ENCODE data around the gene FBXO17. TPM values are rescaled to one million over a fixed set of nuclear protein-coding genes. Genes with fewer than 3 reads are reported as not detected.

FBXO17 gene
- total RNA-seq: 10 to 100 TPM; 18.8 to 25.2 TPM

DNA sequence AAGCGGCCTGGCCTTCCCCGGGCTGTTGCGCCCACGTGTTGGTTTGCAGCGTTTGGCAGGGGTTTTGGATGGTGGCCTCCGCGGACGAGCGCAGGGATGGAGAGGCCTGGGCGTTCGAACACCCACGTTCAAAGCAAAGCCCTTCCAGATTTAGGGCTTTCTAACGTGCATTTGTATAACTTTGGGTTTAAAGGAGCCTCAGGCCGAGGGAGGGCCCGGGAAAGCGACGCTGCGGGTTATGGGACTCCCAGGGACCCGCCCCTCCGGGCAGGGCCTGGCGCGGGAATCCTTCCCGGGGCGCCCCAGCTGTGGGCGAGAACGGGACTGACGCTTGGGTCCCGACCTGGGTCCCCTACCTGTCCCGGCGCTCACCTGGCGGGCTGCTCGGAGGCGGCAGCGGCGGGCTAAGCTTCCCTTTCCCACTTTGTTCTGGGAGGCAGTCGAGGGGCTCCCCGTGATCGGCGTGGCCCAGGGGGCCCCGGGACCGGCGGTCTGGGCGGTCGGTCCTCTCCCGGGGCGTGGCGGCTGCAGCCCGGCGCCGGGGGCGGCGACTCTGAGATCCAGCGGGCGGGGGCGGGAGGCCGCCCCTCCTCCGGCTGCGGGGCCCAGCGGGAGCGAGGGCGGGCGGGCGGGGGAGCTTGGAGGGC lies at the start of gene FBXO17:
Gene FBXO17, minus strand, starts transcription at position 529 of the 647 bp plus-strand sequence. CDS start 25,423 bp downstream, outside the sequence.
- intact Hi-C loops (cut with DNase I): no loop called here
- no peaks in the 10 kb centered on the region for H3K36me3 ChIP-seq (replicated peaks in 1 of 2; ENCODE audit: insufficient read depth in 1 of 2, low read depth in 2 of 2)
- 0 to 1% methylated on average over 1 to 42 of the region's 63 CpGs for whole genome bisulfite sequencing, 2 donors
- DNase-seq (peak; percentile 48 to 69 (median 48)), ATAC-seq (peak; percentile 69)
- H3K4me3 ChIP-seq: peak within 1 kb of the TSS in 1 of 2 donors; percentile 57
- no peaks in the 10 kb centered on the region for H3K27me3 ChIP-seq
- no peaks in the 10 kb centered on the region for H3K9me3 ChIP-seq
- peak within 1 kb of the TSS; percentile 72 to 90 (median 84) for H3K27ac ChIP-seq
- H3K4me1 ChIP-seq: peaks cover 40% of the 10 kb centered on the region
- peak in 2 of 3 donors; percentile 34 to 37 for TF ChIP-seq POLR2A (IDR thresholded peaks at IDR 0.05)
- TF ChIP-seq, protein P1, sequence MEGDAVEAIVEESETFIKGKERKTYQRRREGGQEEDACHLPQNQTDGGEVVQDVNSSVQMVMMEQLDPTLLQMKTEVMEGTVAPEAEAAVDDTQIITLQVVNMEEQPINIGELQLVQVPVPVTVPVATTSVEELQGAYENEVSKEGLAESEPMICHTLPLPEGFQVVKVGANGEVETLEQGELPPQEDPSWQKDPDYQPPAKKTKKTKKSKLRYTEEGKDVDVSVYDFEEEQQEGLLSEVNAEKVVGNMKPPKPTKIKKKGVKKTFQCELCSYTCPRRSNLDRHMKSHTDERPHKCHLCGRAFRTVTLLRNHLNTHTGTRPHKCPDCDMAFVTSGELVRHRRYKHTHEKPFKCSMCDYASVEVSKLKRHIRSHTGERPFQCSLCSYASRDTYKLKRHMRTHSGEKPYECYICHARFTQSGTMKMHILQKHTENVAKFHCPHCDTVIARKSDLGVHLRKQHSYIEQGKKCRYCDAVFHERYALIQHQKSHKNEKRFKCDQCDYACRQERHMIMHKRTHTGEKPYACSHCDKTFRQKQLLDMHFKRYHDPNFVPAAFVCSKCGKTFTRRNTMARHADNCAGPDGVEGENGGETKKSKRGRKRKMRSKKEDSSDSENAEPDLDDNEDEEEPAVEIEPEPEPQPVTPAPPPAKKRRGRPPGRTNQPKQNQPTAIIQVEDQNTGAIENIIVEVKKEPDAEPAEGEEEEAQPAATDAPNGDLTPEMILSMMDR (IDR thresholded peaks at IDR 0.05): no peak

GRCh38 chr19:39024875-39025641 lies 49.5 kb upstream of the FBXO17 start:
- TF ChIP-seq, protein P1 (IDR thresholded peaks at IDR 0.05): no peak
- TF ChIP-seq POLR2A (IDR thresholded peaks at IDR 0.05): no peak
- no peaks in the 10 kb centered on the region for H3K27me3 ChIP-seq
- H3K4me3 ChIP-seq: no peak overlapping the region
- no peaks in the 10 kb centered on the region for H3K36me3 ChIP-seq (replicated peaks in 1 of 2; ENCODE audit: insufficient read depth in 1 of 2, low read depth in 2 of 2)
- intact Hi-C loops (cut with DNase I): no loop called here
- WGBS, 2 donors: 93 to 94% methylated on average over 12 to 14 of the region's 14 CpGs
- DNase-seq (no peak), ATAC-seq (no peak)
- H3K4me1 ChIP-seq: peaks cover under 1% of the 10 kb centered on the region
- H3K27ac ChIP-seq: no peak overlapping the region
- no peaks in the 10 kb centered on the region for H3K9me3 ChIP-seq

GRCh38 chr19:39021063-39021462 lies 45.5 kb upstream of the FBXO17 start:
- H3K36me3 ChIP-seq (replicated peaks in 1 of 2; ENCODE audit: insufficient read depth in 1 of 2, low read depth in 2 of 2): no peaks in the 10 kb centered on the region
- DNase-seq: no peak
- TF ChIP-seq POLR2A (IDR thresholded peaks at IDR 0.05): no peak
- TF ChIP-seq, protein P1 (IDR thresholded peaks at IDR 0.05): no peak
- no peaks in the 10 kb centered on the region for H3K27me3 ChIP-seq
- H3K4me1 ChIP-seq: no peaks in the 10 kb centered on the region
- no peaks in the 10 kb centered on the region for H3K9me3 ChIP-seq
- no peak overlapping the region for H3K27ac ChIP-seq
- no peak for ATAC-seq
- WGBS, 2 donors: 89 to 91% methylated on average over 4 of the region's 4 CpGs
- intact Hi-C loops (cut with DNase I): no loop called here
- H3K4me3 ChIP-seq: no peak overlapping the region

- Histone ChIP-seq H3K4me3 (no peak overlapping the region), H3K27me3 (no peaks in the 10 kb centered on the region), H3K4me1 (no peaks in the 10 kb centered on the region), H3K9me3 (no peaks in the 10 kb centered on the region), H3K27ac (no peak overlapping the region), H3K36me3 (replicated peaks in 1 of 2; ENCODE audit: insufficient read depth in 1 of 2, low read depth in 2 of 2) (no peaks in the 10 kb centered on the region)
- 92 to 93% methylated on average over 4 of the region's 4 CpGs for WGBS, 2 donors
- intact Hi-C loops (cut with DNase I): no loop called here
- DNase-seq: no peak
- TF ChIP-seq, protein P1 (IDR thresholded peaks at IDR 0.05): no peak
- no peak for TF ChIP-seq POLR2A (IDR thresholded peaks at IDR 0.05)
- ATAC-seq: no peak
Observed at GRCh38 chr19:39017646-39018045, 42.1 kb upstream of the FBXO17 start.
